NT2/D1 (cell line): ENCODE results near the gene TRAF4.

Experiments
- SUZ12 ChIP-seq: IDR thresholded peaks from 2 replicates; pipeline ENCODE4 v1.6.1; 2011; ENCODE audit not compliant: insufficient read length, insufficient read depth; ENCODE audit errors: extremely low read depth
- YY1 ChIP-seq: IDR thresholded peaks from 2 replicates; pipeline ENCODE4 v1.6.1; 2011; ENCODE audit not compliant: insufficient read length, insufficient read depth

- TF ChIP-seq SUZ12 (no peak), YY1 (no peak)
Measured at GRCh38 chr17:28749516-28750177, 5.8 kb downstream of the TRAF4 start.
